Activated CD4-positive, alpha-beta T cell treated with anti-CD3 and anti-CD28 coated beads for 1 hour (primary cell): Measurements from ENCODE around the gene HIBADH.
"Not testable (repeated sequence)": the region's sequence is repeated elsewhere in the genome, so short reads cannot be mapped to it uniquely, and the experiment has no call there.

Experiments used
- DNase-seq: peaks from one replicate; pipeline ENCODE4 v3.0.0-alpha.2; 2020

HIBADH gene

DNA sequence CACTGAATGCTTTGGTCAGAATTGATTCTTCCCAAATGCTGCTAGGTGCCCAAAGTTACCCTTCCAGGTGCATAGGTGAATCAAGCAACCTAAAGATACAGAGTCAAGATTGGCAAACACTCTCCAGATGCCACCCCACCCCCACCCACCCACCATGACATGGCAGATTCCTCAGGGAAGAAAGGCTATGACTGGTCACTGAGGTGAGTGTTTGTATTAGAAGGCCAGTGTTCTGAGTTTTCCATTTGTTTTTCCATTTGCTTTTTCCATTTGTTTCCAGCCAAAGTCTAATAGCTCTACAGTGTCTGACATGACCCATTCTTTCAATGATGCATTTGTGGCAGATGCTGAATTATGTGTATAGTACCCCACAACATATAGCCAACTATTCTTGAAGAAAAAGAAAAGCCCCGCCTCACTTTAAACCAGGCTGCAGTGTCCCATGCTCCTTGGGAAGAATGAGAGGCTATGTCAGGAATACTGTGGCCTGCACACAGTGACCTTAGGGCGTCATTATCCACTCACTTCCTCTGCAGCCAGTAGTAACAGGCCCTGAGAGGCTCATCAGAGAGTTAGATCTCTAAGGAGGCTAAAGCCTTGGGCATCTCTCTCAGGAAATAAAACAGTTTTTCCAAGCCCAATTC, 16.1 kb upstream of the HIBADH start:
- DNase-seq = no peak

DNA sequence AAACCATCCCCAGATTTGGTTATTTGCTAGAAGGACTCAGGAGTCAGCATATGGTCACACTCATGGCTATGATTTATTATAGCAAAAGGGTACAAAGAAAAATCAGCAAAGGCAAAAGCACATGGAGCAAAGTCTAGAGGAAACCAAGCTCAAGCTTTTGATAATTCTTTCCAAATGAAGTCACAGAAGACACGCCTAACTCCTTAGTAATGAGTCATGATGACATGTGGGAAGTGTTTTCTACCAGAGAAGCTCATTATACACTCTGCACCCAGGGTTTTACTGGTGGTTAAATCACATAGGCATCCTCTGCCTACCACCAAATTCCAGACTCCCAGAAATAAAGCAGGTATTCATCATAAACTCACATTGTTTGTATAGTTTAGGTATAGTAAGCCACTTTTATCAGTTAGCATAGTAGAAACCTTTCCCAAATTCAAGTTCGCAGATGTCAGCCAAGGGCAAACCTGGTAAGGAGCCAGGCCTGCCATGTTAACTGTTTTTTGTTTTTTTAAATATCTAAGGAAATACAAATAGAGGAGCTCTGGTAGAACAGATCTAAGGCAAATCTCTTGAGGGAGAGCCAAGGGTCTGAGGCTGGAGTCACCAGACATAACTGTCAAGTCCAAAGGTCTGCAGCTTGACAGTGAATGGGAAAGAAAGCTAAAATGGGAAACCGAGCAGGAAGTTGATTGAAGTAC, 15.4 kb upstream of the HIBADH start:
- DNase-seq = no peak

DNA sequence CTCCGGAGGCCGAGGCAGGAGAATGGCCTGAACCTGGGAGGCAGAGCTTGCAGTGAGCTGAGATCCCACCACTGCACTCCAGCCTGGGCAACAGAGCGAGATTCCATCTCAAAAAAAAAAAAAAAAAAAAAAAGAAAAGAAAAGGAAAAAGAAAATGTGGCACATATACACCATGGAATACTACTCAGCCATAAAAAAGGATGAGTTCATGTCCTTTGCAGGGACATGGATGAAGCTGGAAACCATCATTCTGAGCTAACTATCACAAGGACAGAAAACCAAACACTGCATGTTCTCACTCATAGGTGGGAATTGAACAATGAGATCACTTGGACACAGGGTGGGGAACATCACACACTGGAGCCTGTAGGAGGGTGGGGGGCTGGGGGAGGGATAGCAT, 11.4 kb upstream of the HIBADH start:
- DNase-seq = not testable (repeated sequence)

DNA sequence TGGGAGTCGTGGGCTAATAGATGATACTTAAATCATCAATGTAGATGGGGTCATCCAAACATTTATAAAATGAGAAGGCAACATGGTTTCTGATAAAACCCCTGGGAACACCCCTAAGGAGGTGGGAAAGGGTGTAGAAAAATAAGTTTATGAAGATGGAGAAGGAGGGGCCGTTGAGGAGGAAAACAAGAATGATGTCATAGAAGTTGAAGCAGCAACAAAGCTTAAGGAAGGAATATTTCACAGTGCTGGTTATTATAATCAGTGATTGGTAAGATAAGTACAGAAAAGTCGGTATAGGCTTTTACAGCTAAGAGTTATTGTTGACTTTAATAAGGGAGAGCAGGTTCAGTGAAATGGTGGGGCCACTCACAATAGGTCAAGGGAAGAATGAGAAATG, 9.0 kb upstream of the HIBADH start:
- no peak for DNase-seq

DNA sequence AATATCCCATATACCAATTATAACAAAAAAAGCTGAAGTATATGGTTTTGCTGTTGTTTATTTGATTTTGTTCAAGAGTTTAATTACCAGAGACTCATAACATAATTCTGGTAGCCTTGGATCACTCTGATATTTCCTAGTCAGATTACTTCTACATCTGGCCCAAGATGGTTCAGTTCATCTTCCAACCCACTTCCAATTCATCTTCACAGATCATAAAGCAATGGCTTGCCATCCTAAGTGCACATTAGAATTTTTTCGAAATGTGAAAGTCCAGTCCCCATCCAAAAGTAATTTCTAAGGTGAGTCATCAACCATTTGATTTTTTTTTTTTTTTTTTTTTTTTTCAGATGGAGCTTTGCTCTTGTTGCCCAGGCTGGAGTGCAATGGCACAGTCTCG, 8.0 kb upstream of the HIBADH start:
- no peak for DNase-seq

DNA sequence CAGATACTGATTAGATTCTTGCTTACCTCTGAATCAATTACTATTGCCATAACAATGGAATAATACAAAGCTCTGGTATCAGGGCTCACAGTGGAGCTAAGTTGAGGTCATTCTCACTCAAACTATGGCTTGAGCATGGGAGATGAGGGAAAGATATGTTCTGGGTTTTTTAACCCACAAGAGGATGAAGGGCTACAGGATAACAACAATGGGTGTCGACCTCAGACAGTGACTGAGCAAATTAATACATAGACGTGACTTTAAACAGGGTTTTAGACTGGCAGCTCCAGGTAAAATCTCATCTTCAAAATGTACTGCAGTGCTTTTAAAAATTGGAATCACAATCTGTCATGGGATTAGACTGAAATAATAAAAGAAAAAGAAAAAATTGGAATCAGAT, 7.5 kb upstream of the HIBADH start:
- no peak for DNase-seq

DNA sequence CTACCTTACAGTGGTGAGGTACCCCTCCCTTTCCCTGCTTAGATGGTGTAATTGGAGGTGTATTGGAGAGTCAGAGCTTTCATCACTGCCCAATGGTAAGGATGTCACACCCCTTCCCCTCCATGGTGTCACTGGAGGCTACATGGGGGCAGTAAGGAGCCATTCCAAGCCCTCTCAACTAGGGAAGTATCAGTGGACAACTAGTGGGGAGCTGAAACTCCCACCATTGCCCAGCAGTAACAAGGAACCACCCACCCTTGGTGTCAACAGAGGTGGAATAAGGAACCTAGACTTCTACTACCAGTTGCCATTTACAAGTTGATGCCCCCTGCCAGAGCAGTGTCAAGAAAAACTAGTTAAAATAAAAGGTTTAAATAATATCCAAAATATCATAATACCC, 2.8 kb upstream of the HIBADH start:
- DNase-seq = no peak

DNA sequence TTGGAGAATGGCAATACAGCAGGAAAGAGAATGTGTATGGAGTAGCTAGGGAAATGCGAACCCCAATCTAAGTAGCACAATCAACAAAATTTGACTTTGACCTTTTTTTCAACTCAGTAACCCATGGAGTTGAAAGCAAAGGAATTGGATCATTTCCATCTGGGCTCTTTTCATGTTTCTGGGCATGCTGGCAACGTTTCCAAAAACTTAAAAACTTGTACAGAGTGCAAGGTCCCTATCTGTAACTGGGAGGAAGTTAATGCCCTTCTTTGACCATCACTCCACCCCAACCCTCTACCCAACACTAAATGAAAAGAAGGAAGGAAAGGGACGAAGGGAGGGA, 1.3 kb upstream of the HIBADH start:
- no peak for DNase-seq

DNA sequence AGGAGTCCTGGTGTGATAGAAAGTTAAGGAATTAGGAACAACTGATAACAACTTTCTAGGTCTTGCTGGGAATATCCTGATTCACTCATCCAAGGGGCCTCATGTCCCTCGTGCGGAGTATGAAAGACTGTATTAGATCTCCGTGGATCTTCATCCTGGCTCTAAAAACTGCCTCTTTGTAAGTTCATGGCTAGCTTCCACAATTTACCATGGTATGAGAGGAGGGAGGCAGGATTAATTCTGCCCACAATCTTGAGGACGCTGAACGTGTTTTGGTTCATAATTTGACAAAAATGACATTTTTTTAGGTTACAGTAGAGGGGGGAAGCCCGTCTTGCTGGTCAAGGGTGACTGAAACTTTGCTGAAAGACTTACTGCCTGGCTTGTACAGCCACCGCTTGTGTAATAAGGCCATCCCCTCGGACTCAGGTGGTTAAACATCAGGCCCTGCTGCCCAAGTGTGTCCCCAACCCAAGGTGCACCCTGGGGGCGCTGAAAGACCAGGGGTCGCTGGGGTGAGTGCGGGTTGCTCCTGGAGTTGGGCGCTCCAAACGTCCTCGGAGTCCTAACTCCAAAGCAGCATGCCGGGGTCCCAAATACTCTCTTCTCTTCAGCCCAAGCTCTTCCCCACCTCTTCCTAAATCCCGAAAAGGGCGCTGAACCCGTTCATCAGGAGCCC, 733 bp downstream of the HIBADH start:
- no peak for DNase-seq

DNA sequence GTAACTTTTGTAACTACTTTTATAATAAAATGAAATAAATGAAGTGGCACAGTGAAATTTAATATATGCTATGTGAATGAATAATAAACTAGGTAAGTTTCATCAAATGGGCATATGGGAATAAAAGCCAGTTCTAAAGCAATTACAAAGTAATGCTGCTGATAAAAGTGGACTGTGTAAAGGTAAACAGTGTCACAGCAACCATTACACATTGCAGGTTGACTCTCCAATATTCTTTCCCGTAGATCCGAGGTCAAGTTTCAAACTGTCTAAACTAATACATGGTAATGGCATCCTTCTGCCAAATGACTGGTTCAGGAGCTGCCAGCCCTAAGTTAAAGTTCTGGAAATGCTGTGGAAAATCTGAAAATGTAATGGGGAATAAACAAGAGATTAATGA, 6.0 kb downstream of the HIBADH start:
- no peak for DNase-seq

DNA sequence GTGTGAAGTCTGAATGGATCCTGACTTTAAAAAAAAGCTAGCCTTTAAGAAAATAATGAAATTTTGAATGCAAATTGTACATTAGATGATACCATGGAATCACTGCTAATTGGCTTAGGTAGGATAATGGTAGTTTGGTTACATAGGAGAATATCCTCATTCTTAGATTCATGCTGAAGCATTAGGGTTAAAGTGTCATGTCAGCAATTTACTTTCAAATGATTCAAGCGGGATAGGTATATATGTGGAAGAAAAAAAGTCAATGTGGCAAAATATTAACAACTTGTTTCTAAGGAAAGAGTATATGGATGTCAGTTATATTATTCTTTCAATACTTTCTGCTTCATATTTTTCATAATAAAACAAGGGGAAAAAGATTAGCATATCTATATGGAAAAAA, 7.5 kb downstream of the HIBADH start:
- DNase-seq = no peak

DNA sequence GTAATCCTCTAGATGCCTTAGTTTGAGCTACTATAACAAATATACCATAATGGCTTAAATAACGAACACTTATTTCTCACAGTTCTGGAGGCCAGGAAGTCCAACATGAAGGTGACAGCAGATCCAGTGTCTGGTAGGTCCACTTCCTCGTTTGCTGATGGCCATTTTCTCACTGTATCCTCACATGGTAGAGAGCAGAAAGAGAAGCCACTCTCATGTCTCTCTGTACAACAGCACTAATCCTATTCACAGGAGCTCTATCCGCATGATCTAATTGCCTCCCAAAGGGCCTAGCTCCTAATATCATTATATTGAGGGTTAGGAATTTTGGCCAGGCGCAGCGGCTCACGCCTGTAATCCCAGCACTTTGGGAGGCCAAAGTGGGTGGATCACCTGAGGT, 10.2 kb downstream of the HIBADH start:
- no peak for DNase-seq

DNA sequence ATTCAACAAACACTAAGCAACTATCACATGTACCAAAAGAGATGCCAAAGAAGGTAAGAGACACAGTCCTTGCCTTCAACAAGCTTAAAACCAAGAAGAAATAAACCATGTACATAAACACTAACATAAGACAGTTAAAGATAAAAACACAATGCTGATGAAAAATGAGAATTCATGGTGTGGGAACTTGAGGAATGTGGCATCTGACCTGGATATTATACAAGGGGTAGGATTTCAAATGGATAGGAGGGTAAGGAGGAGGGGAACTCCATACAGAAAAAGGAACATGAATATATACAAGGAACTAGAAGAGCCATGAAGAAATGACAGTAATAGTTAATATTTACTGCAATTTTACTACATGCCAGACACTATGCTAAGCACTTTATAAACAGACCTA, 11.0 kb downstream of the HIBADH start:
- DNase-seq = no peak

DNA sequence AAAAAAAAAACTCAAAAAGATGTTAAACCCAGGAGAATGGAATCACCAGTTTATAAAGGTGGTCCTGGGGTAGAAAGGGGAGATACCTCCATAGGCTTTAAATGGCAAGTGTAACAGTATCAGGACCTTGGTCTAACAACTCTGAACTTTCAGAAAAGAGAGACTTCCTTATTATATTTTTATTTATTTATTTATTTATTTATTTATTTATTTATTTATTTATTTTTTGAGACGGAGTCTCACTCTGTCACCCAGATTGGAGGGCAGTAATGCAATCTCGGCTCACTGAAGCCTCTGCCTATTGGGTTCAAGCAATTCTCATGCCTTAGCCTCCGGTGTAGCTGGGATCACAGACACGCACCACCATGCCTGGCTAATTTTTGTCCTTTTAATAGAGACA, 12.4 kb downstream of the HIBADH start:
- DNase-seq = no peak

DNA sequence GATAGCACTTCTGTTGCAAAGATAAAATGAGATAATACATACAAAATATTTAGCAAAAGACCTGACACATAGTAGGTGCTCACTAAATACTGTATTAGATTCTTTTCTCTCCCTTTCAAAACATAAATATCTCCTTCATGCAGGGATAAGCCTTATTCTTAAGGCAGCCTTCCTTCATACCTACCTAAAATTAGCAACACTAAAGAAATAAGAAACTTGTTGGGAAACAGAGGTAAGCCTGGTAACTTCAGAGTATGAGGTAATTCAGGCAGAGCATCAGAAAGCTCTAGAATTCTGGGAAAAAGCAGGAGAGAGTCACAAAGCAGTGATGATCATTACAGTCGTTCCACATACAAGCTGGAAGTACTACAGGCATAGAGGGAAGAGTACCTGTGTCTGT, 15.2 kb downstream of the HIBADH start:
- no peak for DNase-seq

DNA sequence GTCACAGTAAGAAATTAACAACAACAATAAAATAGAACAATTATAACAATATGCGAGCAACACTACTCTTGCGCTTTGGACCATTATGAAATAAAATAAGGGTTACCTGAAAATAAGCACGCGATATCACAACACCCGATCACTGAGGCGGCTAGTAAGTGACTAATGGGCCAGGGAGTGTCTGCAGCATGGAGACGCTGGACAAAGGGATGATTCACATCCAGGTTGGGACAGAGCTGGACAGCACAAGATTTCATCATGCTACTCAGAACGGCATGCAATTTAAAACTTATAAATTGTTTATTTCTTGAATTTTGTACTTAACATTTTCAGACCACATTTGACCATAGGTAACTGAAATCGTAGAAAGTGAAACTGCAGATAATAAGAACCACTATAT, 15.6 kb downstream of the HIBADH start:
- no peak for DNase-seq

DNA sequence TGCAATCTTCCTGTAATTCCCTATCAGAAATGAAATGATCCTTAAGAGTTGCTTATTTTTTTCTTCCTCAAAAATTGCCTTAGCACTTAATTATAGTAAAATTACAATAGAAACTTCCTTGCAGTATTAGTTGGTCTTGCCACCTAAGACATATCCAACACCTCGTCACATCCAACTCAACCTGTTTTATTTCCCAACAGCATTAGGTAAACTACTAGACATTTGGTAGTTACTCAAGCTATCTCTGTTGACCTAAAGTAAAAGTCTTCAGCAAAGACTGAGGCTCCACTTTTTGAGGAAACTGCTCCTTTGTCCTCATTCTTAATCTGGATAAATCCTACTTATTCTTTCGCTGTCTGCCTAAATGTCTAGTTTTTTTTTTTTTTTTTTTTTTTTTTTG, 20.4 kb downstream of the HIBADH start:
- no peak for DNase-seq

DNA sequence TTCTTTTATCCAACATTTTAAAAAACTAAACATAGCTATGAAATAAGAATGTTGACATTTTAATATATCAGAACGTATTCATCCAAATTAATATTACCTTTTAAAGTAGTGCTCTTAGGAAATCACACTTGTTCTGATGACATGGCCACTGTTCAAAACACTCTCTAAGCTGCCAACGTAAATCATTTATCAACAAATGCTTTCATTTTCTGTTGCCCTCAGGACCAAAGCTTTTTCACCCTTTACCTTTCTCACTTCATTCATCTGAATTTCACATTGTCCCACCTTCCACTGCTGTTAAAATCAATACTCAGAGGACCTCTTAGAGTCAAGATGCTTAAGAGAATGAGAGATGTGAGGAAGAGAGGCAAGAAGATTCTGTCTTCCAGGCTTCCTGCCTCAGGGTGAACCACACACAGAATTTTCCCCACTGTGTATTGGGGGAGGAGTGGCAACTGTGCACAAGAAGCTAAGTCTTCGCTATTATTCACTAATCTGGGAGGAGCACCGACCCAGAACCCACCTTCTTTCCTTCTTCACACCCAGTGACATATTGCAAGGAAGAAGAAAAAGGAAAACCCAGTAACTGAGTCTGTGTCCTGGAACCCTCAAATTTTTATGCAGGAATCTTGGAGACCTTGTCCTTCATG, 21.0 kb downstream of the HIBADH start:
- DNase-seq = no peak

DNA sequence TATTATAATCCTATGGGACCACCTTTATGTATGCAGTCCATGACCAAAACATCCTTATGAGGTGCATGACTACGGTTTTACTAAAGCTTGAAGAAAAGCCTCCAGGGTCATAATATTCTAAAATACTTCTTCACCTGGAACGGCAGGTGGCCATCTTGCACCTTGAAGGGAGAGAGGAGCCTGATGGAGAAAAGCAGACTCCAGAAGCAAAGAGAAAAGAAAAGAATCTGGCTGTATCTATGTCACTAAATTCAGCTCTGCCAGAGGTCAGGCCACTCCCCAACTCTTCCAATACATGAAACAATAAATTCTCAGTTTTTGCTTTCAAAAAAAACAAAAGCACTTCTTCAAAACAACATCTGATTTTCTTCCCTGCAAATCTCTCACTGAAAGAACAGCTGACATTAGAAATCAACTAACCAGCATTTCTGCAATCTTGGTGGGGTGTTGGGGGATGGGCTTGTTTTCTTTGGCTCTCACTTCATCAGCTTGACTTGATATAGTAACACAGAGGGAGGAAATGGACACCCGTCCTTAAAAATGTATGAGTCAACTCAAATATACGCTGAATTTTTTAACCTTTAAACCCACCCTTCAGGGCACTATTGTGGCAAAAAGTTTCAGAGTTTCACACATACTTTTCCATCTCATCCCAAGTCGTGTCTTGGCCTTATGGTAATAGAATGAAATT, 21.7 kb downstream of the HIBADH start:
- no peak for DNase-seq

DNA sequence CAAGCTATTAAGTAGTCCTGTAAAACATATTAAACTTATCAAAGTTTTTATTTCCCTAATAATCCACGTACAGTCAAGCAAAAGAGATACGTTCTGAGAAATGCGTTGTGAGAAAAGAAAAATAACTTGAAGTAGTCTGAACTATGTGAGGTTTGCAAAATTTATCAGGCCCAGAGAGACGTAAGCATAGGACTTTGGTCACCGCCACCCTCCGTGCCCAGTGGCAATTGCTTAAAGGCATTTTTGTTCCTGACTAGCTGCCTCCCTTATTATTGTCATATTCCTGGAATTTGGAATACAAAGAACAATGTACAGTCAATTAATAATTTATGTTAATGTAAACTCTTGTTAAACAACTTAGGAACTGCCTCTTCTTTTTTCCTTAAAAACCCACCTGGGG, 22.8 kb downstream of the HIBADH start:
- DNase-seq = no peak

DNA sequence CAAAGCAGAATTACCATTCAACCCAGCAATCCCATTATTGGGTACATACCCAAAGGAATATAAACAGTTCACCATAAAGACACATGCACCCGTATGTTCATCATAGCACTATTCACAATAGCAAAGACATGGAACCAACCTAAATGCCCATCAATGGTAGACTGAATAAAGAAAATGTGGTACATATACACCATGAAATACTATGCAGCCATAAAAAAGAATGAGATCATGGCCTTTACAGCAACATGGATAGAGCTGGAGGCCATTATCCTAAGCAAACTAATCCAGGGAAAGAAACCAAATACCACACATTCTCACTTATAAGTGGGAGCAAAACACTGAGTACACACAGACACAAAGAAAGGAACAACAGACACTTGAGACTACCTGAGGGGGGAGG, 23.6 kb downstream of the HIBADH start:
- DNase-seq = not testable (repeated sequence)

DNA sequence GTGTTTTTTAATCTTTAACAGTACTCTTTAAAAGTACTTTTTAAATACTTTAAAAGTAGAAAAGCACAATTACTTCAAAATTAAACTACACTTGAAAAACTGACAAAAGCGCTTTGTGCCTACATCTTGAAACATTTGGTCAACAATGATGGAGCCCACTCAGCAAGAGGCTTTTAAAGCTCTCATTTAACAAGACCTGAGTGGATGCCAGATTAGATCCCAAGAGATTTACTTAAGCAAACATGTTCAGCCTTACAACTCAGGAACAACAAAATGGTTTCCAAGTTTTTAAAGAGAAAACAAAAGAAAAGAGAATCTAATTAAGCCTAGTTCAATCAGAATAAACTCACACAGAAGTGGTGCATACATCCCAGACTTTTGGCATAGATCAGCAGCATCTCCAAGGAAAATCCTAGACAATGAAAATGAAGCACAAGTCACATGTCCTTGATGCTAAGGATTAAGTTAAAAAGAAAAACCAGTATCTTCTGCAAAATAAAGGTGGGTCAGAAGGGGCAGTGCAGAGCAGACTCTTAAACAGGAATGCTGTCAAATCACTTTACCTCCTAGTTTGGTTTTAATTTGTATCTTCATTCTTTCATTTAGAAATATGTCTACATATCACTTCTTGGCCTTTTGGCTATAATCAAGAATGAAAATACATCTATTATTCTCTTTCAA, 26.2 kb downstream of the HIBADH start:
- DNase-seq = no peak

DNA sequence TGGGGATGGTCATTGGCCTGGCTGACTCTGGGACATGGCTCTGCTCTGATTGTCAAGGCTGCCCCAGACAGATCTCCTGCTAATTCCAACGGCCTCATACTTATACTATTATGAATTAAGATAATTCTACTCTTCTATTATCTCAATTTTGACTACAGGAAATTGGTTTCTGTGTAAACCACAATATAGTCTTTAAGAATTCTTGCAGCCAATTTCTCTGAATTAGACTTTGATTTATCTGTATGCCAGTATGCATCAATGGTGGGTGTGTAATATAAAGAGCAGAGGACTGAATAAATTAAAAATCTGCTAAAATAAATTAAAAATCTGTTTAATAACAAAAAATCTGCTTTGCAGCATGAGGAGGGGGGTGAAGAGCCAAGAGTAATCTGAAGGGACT, 27.0 kb downstream of the HIBADH start:
- DNase-seq = no peak
